Fibroblast of lung (primary cell): ENCODE measurements around the gene FZD10.

Experiments used
- CTCF ChIP-seq, 2 donors: IDR thresholded peaks in 1 of 2; conservative IDR thresholded peaks in 1 of 2; 1 replicate in 1 of 2; 2 replicates in 1 of 2; pipeline ENCODE4 v1.5.1; 2011 to 2012; ENCODE audit warnings: low read length in 2 of 2, control low read depth in 1 of 2, inconsistent platforms in 1 of 2, low read depth in 1 of 2, mild to moderate bottlenecking in 1 of 2
- EZH2 ChIP-seq: IDR thresholded peaks from 2 replicates; pipeline ENCODE4 v1.5.1; 2012; ENCODE audit warnings: low read length, control low read depth, mild to moderate bottlenecking; ENCODE audit errors: missing control alignments

DNA sequence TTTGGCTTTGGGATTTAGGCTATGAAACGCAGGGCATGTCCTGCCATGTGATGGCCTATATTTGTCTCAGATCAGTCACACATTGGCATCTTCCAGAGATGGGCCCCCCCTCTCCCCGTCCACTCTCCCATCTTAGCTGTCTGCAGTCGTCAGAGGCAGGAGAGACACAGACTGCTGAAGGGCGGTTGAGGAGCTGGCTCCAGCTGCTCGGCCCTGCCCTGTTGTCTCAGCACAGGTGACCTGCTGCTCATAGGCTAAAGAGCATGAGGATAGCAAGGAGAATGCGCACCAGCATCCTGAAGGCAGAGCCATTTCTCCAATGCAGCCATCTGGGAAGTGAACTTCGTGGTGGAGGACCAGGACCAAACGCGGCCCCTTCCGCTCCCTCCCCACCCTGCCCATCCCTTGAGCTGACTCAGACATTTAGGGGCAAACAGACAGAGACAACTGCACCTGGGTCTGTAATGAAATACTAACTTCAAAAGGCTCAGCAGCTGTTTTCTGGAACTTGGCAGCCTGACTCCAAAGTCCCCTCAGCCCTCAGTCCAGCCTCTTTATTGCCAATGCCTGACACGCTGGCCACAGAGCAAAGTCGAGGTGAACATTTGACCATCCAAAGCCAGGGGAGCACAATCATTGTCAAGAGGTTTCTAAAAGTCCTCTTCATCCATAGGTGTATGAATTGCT, 22.3 kb downstream of the FZD10 start:
- TF ChIP-seq CTCF (conservative IDR thresholded peaks at IDR 0.05 in 1 of 2, IDR thresholded peaks at IDR 0.05 in 1 of 2; ENCODE audit: low read depth in 1 of 2, low read length in 2 of 2): no peak
- no peak for TF ChIP-seq EZH2
